ENCODE data around the gene MBD5. TPM values are rescaled to one million over a fixed set of nuclear protein-coding genes. Genes with fewer than 3 reads are reported as not detected.
A peak's percentile ranks its signal among the peaks of the same experiment; 100 is the strongest.

The MBD5 gene
- total RNA-seq = 10 to 100 TPM; 38.2 to 44.7 TPM

DNA sequence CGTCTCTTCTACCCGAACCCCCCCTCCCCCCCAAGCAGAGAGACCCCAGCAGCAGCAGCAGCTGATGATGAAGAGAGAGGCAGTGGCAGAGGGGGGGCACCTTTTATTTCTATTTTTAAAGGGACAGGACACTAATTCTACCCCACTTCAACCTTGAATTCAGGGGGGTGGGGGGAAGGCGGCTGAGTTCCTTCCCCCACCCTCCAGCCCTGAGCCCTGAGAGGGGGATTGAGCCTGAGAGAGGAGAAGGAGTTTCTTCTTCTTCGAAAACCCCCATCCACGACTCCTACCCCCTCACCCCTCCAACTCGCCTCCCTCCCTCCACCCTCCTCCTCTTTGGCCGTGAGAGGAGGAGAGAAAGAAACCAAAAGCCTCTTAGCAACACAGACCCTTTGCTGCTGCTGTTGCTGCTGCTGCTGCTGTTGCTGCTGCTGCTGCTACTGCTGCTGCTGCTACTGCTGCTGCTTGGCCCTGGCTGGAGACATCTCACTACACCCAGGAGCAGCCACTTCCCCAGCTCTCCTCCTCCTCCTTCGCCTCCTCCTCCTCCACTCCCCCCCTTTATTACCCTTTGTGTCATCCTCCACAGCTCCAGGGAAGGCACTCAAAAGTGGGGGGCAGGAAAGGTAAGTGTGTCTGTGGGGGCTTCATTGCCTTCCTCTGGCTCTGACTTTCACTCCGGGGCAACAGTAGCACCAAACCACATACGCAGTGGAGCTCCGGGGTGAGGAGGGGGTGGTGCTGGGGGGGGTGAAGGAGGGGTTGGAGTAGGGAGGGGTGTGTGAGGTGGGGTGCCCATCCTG, at the start of gene MBD5:
MBD5 (plus strand) TSS at position 33 of the 803 bp plus-strand sequence.
- intact Hi-C loops (cut with DNase I) = loop anchor here (10.0 kb wide), 1 partner anchor 624 kb away; the partner anchor contains the start of gene EPC2
- TF ChIP-seq, protein P1, sequence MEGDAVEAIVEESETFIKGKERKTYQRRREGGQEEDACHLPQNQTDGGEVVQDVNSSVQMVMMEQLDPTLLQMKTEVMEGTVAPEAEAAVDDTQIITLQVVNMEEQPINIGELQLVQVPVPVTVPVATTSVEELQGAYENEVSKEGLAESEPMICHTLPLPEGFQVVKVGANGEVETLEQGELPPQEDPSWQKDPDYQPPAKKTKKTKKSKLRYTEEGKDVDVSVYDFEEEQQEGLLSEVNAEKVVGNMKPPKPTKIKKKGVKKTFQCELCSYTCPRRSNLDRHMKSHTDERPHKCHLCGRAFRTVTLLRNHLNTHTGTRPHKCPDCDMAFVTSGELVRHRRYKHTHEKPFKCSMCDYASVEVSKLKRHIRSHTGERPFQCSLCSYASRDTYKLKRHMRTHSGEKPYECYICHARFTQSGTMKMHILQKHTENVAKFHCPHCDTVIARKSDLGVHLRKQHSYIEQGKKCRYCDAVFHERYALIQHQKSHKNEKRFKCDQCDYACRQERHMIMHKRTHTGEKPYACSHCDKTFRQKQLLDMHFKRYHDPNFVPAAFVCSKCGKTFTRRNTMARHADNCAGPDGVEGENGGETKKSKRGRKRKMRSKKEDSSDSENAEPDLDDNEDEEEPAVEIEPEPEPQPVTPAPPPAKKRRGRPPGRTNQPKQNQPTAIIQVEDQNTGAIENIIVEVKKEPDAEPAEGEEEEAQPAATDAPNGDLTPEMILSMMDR (IDR thresholded peaks at IDR 0.05) = no peak
- no peak for TF ChIP-seq POLR2AphosphoS5 (IDR thresholded peaks at IDR 0.05)
- no peak for TF ChIP-seq POLR2A (IDR thresholded peaks at IDR 0.05)
- peak; percentile 14 for DNase-seq (ENCODE audit: low spot score)

DNA sequence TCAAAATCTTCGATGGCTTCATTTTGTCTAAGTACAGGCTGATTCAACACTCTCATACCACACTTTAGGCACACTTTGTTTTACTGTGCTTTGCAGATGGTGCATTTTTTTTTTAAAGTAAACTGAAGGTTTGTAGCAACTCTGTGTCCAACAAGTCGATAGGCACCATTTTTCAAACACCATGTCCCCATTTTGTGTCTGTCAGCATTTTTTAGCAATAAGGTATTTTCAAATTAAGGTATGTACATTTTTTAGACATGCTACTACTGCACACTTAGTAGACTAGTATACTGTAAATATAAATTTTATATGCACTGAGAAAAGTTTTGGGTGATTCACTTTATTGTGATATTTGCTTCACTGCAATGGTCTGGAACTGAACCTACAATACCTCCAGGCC, 44.8 kb upstream of the MBD5 start:
- Histone ChIP-seq H3K4me1 (replicated peaks) (no peaks in the 10 kb centered on the region), H3K27ac (no peak overlapping the region), H3K4me3 (no peak overlapping the region), H3K27me3 (replicated peaks; ENCODE audit: insufficient read depth) (no peaks in the 10 kb centered on the region), H3K36me3 (no peaks in the 10 kb centered on the region), H3K9me3 (no peaks in the 10 kb centered on the region)
- no peak for DNase-seq (ENCODE audit: low spot score)
- 59% methylated on average over 2 of the region's 2 CpGs for WGBS
- intact Hi-C loops (cut with DNase I) = no loop called here
- TF ChIP-seq POLR2AphosphoS5 (IDR thresholded peaks at IDR 0.05) (no peak), POLR2A (IDR thresholded peaks at IDR 0.05) (no peak)
- TF ChIP-seq, protein P1 (IDR thresholded peaks at IDR 0.05) = no peak

More for the DNA sequence above, at the start of gene MBD5:
- WGBS = under 1% methylated on average over 11 of the region's 11 CpGs
- Histone ChIP-seq H3K4me3 (peak within 1 kb of the TSS; percentile 62 to 79), H3K36me3 (no peaks in the 10 kb centered on the region), H3K27me3 (replicated peaks; ENCODE audit: insufficient read depth) (no peaks in the 10 kb centered on the region), H3K4me1 (replicated peaks) (peaks cover 4% of the 10 kb centered on the region), H3K27ac (peak within 1 kb of the TSS; percentile 95), H3K9me3 (no peaks in the 10 kb centered on the region)

DNA sequence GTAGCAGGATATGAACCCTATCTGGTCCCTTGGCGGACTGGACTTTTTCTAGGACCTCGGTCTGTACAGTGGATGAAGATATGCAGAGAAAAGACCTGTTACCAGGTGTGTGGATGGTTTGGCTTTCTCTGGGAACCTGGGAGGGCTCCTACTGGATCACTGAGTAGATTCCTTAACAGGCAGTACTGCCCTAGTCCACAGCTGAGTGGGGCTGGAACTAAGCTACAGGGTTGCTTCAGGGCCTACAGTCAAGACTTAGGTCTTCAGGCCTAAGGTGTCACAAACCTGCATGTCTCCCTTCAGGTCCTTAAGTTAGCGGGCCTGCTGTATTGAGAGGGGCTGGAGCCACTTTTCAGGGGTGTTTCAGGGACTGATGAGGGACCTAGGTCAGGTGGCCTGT, 43.2 kb upstream of the MBD5 start:
- Histone ChIP-seq H3K4me1 (replicated peaks) (no peaks in the 10 kb centered on the region), H3K27me3 (replicated peaks; ENCODE audit: insufficient read depth) (no peaks in the 10 kb centered on the region), H3K4me3 (no peak overlapping the region), H3K27ac (no peak overlapping the region), H3K36me3 (no peaks in the 10 kb centered on the region), H3K9me3 (no peaks in the 10 kb centered on the region)
- DNase-seq (ENCODE audit: low spot score) = no peak
- intact Hi-C loops (cut with DNase I) = no loop called here
- WGBS = 100% methylated on average over 3 of the region's 3 CpGs
- no peak for TF ChIP-seq POLR2A (IDR thresholded peaks at IDR 0.05)
- TF ChIP-seq, protein P1 (IDR thresholded peaks at IDR 0.05) = no peak
- no peak for TF ChIP-seq POLR2AphosphoS5 (IDR thresholded peaks at IDR 0.05)

DNA sequence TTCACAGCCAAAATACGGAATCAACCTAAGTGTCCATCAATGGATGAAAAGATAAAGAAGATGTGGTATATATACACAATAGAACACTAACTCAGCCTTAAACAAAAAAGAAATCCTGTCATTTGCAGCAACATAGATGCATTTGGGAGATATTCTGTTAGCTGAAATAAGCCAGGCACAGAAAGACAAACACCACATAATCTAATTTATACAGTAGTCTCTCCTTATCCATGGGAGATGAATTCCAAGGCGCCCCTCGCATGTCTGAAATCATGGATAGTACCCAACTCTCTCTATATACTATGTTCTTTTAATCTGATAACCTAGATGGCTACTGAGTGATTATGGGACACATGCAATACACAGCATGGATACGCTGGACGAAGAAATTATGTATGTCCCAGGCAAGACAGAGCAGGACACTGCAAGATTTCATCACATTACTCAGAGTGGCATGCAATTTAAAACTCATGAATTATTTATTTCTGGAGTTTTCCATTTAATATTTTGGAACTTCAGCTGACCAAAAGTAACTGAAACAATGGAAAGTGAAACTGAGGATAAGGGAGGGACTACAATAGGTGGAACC, 39.9 kb upstream of the MBD5 start:
- 94% methylated on average over 5 of the region's 5 CpGs for WGBS
- intact Hi-C loops (cut with DNase I) = no loop called here
- Histone ChIP-seq H3K4me1 (replicated peaks) (no peaks in the 10 kb centered on the region), H3K9me3 (no peaks in the 10 kb centered on the region), H3K27ac (no peak overlapping the region), H3K36me3 (no peaks in the 10 kb centered on the region), H3K27me3 (replicated peaks; ENCODE audit: insufficient read depth) (no peaks in the 10 kb centered on the region), H3K4me3 (no peak overlapping the region)
- DNase-seq (ENCODE audit: low spot score) = no peak
- no peak for TF ChIP-seq POLR2A (IDR thresholded peaks at IDR 0.05)
- TF ChIP-seq, protein P1 (IDR thresholded peaks at IDR 0.05) = no peak
- no peak for TF ChIP-seq POLR2AphosphoS5 (IDR thresholded peaks at IDR 0.05)

Data from prostate gland (tissue), 2 donors.